Measurements from ENCODE around the gene CBLB. TPM values are rescaled to one million over a fixed set of nuclear protein-coding genes. Genes with fewer than 3 reads are reported as not detected.

The CBLB gene
- total and polyA plus RNA-seq, 8 donors = 5.3 to 23.3 (median 10.4) TPM

DNA sequence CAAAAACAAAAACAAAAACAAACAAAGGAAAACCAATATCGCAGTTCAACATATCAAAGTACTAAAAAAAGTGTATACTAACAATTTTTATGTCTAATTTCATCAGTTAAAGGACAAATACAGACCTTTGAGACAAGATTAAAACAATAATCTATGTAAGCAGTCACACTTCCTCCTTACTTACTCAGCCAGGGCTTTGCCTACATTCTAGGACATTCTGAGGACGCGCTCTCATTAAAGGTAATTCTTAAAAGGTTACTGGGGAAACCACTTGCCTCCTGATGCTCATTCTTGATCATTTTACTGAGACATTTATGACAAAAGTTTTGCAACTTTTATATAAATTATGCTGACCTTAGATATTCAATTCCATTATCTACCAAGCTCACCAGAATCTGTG lies 93.4 kb downstream of the CBLB start:
- ATAC-seq (no peak), FAIRE-seq (peak; percentile 9), DNase-seq (no peak)
- Histone ChIP-seq H3K4me3 (no peak overlapping the region), H3K36me3 (no peaks in the 10 kb centered on the region), H3K27ac (no peak overlapping the region), H3K9me3 (no peaks in the 10 kb centered on the region), H3K4me1 (no peaks in the 10 kb centered on the region), H3K27me3 (no peaks in the 10 kb centered on the region)
- WGBS, 2 donors = 65 to 66% methylated on average over 3 of the region's 3 CpGs
- TF ChIP-seq, protein P1, sequence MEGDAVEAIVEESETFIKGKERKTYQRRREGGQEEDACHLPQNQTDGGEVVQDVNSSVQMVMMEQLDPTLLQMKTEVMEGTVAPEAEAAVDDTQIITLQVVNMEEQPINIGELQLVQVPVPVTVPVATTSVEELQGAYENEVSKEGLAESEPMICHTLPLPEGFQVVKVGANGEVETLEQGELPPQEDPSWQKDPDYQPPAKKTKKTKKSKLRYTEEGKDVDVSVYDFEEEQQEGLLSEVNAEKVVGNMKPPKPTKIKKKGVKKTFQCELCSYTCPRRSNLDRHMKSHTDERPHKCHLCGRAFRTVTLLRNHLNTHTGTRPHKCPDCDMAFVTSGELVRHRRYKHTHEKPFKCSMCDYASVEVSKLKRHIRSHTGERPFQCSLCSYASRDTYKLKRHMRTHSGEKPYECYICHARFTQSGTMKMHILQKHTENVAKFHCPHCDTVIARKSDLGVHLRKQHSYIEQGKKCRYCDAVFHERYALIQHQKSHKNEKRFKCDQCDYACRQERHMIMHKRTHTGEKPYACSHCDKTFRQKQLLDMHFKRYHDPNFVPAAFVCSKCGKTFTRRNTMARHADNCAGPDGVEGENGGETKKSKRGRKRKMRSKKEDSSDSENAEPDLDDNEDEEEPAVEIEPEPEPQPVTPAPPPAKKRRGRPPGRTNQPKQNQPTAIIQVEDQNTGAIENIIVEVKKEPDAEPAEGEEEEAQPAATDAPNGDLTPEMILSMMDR (IDR thresholded peaks at IDR 0.05) = no peak
- intact Hi-C loops (cut with DNase I) = no loop called here

DNA sequence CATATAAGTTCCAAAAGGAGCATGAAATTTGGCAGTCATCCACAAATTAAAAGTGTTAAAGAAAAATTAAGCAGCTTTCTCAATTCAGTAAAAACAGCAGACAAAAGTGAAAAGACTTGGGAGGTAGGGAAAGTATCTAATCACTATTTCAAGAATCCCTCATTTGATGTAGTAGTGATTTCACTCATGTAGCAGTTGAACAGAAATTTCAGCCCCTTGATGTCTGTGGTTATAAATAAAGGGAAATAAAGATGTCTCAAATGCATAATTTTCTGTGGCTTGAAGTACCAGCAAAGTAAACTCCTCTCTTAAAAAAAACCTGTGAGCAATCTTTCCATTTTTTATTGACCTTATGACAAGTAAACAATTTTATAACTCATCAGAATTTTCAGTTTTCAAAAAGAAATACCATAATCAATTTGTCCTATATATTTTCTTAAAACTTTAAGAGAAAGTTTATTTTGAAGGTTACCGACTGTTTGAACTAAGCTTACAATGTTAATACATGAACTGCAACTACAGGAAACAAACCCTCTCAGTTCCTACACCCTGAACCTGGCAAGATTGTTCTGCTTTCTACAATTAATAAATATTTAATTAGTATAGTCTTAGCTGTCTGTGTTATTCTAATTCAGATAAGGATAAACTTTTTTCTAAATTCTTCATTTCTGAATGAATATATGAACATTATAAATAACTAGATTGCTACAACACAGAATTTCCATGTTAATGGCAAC lies 94.2 kb downstream of the CBLB start:
- TF ChIP-seq, protein P1 (IDR thresholded peaks at IDR 0.05) = no peak
- WGBS, 2 donors = 76 to 82% methylated on average over 1 of the region's 1 CpG
- Histone ChIP-seq H3K27ac (no peak overlapping the region), H3K4me3 (no peak overlapping the region), H3K27me3 (no peaks in the 10 kb centered on the region), H3K9me3 (no peaks in the 10 kb centered on the region), H3K36me3 (no peaks in the 10 kb centered on the region), H3K4me1 (no peaks in the 10 kb centered on the region)
- FAIRE-seq (no peak), ATAC-seq (no peak), DNase-seq (no peak)
- intact Hi-C loops (cut with DNase I) = no loop called here

DNA sequence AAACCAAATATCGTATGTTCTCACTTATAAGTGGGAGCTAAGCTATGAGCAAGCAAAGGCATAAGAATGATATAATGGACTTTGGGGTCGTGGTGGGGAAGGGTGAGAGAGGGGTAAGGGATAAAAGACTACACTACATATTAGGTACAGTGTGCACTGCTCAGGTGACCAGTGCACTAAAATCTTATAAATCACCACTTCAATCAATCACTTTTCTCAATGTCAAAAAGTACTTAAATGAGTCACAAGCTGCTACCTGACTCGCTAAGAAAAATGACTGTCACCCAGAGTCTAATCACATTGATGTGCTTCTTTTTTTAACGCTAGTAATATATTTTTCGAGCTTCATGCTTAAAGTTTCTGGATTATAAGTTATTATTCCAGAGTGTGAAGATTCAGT lies 95.5 kb downstream of the CBLB start:
- Histone ChIP-seq H3K9me3 (no peaks in the 10 kb centered on the region), H3K27ac (no peak overlapping the region), H3K36me3 (no peaks in the 10 kb centered on the region), H3K27me3 (no peaks in the 10 kb centered on the region), H3K4me1 (no peaks in the 10 kb centered on the region), H3K4me3 (no peak overlapping the region)
- WGBS, 2 donors = 94 to 96% methylated on average over 5 of the region's 5 CpGs
- TF ChIP-seq, protein P1 (IDR thresholded peaks at IDR 0.05) = no peak
- ATAC-seq (no peak), DNase-seq (no peak), FAIRE-seq (no peak)
- intact Hi-C loops (cut with DNase I) = no loop called here

DNA sequence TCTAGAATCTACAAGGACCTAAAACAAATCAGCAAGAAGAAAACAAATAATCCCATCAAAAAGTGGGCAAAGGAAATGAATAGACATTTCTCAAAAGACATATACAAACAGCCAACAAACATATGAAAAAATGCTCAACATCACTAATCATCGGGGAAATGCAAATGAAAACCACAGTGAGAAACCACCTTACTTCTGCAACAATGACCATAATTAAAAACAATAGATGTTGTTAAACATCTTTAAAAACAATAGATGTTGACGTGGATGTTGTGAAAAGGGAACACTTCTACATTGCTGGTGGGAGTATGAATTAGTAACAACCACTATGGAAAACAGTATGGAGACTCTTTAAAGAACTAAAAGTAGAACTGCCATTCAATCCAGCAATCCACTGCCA lies 96.2 kb downstream of the CBLB start:
- H3K36me3 ChIP-seq = no peaks in the 10 kb centered on the region
- ATAC-seq (no peak), FAIRE-seq (no peak), DNase-seq (no peak)
- H3K4me1 ChIP-seq = no peaks in the 10 kb centered on the region
- intact Hi-C loops (cut with DNase I) = no loop called here
- no peaks in the 10 kb centered on the region for H3K9me3 ChIP-seq
- TF ChIP-seq, protein P1 (IDR thresholded peaks at IDR 0.05) = no peak
- WGBS, 2 donors = 92 to 96% methylated on average over 2 of the region's 2 CpGs
- no peak overlapping the region for H3K4me3 ChIP-seq
- no peak overlapping the region for H3K27ac ChIP-seq
- no peaks in the 10 kb centered on the region for H3K27me3 ChIP-seq

DNA sequence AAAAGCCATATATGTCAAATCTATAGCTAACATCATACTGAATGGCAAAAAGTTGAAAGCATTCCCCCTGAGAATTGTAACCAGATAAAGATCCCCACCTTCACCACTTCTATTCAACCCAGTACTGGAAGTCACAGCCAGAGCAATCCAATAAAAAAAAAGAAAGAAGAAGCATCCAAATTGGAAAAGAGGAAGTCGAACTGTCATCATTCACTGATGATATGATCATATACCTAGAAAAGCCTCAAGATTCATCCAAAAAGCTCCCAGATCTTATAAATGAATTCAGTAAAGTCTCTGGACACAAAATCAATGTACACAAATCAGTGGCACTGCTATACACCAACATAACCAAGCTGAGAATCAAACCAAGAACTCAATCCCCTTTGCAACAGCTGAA lies 97.4 kb downstream of the CBLB start:
- intact Hi-C loops (cut with DNase I) = no loop called here
- DNase-seq (no peak), ATAC-seq (no peak), FAIRE-seq (no peak)
- TF ChIP-seq, protein P1 (IDR thresholded peaks at IDR 0.05) = no peak
- H3K9me3 ChIP-seq = no peaks in the 10 kb centered on the region
- no peak overlapping the region for H3K4me3 ChIP-seq
- no peaks in the 10 kb centered on the region for H3K36me3 ChIP-seq
- no peaks in the 10 kb centered on the region for H3K27me3 ChIP-seq
- H3K27ac ChIP-seq = no peak overlapping the region
- 95 to 96% methylated on average over 1 of the region's 1 CpG for WGBS, 2 donors
- no peaks in the 10 kb centered on the region for H3K4me1 ChIP-seq
